ENCODE data around the gene ITGA11.

Gene ITGA11

GRCh38 chr15:68307131-68307928 lies 124.6 kb downstream of the ITGA11 start:
- no peak for DNase-seq

- no peak for DNase-seq
Measured at GRCh38 chr15:68305420-68305871, 126.5 kb downstream of the ITGA11 start.

- DNase-seq: peak in 1 of 2 experiments; percentile 36
Measured at GRCh38 chr15:68304589-68305337, 127.2 kb downstream of the ITGA11 start.

GRCh38 chr15:68303560-68304436 lies 128.2 kb downstream of the ITGA11 start:
- DNase-seq: no peak

GRCh38 chr15:68303134-68303533 lies 128.8 kb downstream of the ITGA11 start:
- DNase-seq: no peak

GRCh38 chr15:68302729-68303128 lies 129.2 kb downstream of the ITGA11 start:
- DNase-seq: no peak

DNA sequence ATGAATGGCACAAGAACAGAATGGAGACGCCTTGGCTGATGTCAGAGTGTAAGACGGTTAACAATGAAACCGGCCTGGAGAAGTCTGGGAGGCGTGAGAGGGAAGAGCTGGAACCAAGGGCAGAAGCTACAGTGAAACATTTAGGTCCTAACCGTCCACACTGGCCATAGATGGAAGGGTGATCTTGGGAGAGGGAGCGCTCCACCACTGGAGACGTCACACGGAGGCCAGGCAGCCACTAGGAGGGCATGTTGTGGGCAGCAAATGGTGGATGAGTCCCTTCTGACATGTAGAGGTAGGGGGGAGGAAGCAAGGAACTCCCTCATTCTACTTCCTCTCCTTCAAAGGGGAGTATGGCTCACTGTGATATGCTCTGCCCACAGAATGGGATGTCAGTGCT lies 130.7 kb downstream of the ITGA11 start:
- no peak for DNase-seq

- no peak for DNase-seq
Measured at GRCh38 chr15:68300115-68300940, 131.6 kb downstream of the ITGA11 start.

DNA sequence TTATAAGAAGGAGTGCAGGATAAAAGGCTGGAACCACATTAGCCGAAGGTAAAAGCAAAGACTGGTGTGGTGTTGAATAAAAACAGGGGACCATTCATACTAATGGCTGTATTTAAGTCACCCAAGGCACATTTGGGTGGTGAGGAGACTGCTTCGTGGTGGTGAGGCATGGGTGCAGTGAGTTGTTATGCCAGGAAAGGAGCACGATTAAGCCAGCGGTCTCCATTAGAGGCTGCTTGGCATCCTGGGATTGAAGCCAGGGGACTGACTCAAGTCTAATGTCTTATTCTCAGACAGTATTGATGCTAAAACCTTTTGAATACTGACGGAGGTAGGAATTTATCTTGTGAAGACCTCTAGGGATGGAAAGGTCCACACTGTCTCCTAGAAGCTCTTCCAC lies 132.5 kb downstream of the ITGA11 start:
- DNase-seq: no peak

DNA sequence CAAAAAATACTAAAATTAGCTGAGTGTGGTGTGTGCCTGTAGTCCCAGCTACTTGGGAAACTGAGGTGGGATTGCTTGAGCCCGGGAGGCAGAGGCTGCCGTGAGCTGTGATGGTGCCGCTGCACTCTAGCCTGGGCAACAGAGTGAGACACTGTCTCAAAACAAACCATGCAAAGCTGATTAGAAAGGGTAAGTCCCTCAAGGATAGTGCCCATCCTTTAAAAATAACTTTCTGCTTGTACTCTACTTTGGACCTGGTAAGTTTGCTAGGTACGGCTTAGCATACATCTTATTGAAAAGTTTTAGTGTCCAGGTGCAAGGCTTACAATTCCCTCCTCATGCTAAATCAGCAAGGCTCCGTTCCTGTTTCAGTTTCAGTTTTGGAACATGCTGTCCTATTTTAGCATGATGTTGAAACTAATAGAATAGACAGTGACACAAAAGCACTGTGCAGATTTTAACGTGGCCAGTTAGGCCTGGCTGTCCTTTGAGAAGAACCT lies 133.0 kb downstream of the ITGA11 start:
- DNase-seq: no peak

- no peak for DNase-seq
Measured at GRCh38 chr15:68298336-68298735, 133.6 kb downstream of the ITGA11 start.

GRCh38 chr15:68295014-68295805 lies 136.8 kb downstream of the ITGA11 start:
- no peak for DNase-seq

DNA sequence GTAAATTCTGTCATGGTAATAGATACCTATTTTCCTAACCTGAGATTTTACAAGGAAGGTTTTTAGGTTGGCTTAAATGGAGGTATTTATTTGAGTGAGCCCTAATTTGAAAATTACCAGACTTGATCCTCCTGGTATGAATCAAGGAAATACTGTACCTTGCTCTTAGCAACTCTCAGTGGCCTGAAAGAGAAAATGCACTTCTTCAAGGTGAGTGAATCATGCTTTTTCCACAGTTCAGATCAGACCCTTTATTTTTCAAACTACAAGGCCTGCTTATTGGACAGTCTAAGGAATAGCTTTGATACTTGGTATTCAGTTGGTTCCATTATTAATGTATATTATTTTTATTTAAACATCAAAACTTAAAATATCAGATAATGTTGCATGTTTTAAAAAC lies 139.0 kb downstream of the ITGA11 start:
- DNase-seq: no peak

DNA sequence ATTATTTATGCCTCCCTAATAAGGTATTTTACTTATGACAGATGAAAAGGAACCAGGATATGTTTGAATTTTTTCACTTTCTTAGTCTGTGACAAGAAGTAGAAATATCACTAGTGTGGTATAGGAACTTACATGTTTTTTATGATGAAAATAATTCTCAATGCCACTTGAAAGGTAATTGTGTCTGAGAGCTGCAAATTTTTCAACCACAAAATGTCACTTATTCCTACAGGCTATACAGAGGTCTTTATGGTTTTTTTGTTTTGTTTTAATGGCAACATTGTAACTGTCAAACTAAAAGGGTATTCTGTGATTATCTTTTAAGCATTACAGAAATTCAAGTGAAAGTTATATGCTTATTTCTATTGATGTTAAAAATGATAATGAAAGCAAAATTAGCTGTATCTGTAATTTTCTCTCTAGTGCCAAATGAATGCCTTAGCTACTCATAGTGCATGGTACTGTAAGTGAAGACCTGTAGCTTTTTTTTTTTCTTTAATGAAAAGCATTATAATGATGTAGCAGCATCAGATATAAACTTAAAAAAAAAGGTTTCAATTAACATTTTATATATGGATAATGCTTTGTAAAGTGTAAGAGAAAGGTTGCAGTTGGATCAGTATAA lies 139.7 kb downstream of the ITGA11 start:
- no peak for DNase-seq

GRCh38 chr15:68290715-68291114 lies 141.2 kb downstream of the ITGA11 start:
- no peak for DNase-seq

- no peak for DNase-seq
Measured at GRCh38 chr15:68289621-68290352, 142.2 kb downstream of the ITGA11 start.

GRCh38 chr15:68289057-68289456 lies 142.9 kb downstream of the ITGA11 start:
- no peak for DNase-seq

DNA sequence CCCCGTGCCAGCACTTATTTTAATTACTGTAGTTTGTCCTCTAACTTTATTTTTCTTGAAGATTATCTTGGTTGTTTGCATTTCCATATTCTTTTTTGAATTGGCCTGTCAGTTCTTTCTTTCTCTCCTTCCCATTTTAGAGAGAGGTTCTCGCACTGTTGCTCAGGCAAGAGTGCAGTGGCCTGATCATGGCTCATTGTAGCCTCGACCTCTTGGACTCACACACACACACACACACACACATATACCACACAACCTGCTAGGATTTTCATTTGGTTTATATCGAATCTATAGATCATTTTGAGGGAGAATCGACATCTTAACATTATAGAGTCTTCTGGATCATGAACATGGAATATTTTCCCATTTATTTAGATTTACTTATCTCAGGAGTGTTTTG lies 145.7 kb downstream of the ITGA11 start:
- DNase-seq: no peak

GRCh38 chr15:68285259-68285980 lies 146.5 kb downstream of the ITGA11 start:
- no peak for DNase-seq
